ENCODE measurements around the gene TMEM74B.

The TMEM74B gene

DNA sequence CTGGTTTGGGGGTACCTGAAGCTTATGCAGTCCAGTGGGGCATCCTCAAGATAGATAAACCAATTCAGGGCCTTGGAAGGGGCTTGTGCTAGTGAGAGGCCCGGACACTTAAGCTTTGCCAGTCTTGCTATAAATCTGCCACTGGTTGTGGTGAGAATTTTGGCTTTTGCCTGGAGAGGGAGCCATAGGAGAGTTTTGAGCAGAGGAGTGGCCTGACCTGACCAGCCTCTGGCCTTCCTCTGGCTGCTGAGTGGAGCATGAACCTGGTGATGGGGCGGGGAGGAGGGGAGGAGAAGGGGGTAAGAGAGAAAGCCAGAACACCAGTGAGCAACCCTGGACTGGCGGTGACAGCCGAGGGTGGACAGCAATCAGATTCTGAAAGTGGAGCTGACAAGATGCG, 7.1 kb downstream of the TMEM74B start:
- Mint-ChIP-seq H3K4me1 (no peaks in the 10 kb centered on the region), H3K9me3 (no peaks in the 10 kb centered on the region), H3K27me3 (no peaks in the 10 kb centered on the region), H3K36me3 (ENCODE audit: low read depth) (peaks cover 12% of the 10 kb centered on the region), H3K4me3 (no peak overlapping the region), H3K27ac (no peak overlapping the region)
- no peak for DNase-seq
- no peak for ATAC-seq

DNA sequence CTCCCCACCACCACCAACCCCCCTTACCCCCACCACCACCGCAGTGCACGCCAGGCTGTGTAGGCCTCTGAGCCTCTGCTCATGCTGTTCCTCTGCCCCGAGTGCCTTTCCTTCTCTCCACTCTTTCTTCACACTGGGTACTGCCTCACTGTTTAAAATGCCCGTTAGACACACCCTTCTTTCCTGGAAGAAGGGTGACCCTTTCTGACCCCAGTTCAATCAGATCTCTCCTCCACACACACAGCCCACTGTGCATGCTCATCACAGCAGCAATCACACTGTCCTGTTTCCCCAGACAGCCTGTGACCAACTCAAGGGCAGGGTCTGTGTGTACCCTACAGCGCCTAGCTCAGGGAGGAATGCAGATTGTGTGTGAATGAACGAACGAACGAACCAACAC, 10.0 kb downstream of the TMEM74B start:
- Mint-ChIP-seq H3K4me3 (no peak overlapping the region), H3K4me1 (no peaks in the 10 kb centered on the region), H3K27ac (peak overlapping the region; percentile 15), H3K9me3 (no peaks in the 10 kb centered on the region), H3K36me3 (ENCODE audit: low read depth) (peaks cover 23% of the 10 kb centered on the region), H3K27me3 (no peaks in the 10 kb centered on the region)
- no peak for DNase-seq
- ATAC-seq: no peak

DNA sequence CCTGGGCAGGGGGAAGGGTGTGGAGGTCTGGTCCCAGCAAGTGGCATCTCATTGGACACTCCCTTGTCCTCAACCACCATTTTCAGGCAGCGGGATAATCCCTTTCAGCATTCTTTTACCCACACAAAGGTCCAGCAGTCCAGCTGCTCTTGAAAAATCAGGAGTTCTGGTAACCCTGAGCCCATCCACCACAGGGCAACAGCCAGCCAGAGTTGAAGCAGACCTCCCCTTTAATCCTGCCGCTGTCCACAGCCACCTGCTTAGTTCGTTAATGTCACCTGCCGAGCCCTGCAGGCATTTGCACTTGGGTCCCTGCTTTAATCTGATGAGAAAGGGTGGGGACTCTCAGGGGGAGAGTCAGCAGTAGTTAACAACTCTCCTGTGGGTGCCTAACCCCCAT, 11.1 kb downstream of the TMEM74B start:
- no peak overlapping the region for H3K4me3 Mint-ChIP-seq
- H3K27me3 Mint-ChIP-seq: no peaks in the 10 kb centered on the region
- ATAC-seq (no peak), DNase-seq (no peak)
- peaks cover 29% of the 10 kb centered on the region for H3K36me3 Mint-ChIP-seq (ENCODE audit: low read depth)
- H3K27ac Mint-ChIP-seq: no peak overlapping the region
- no peaks in the 10 kb centered on the region for H3K4me1 Mint-ChIP-seq
- H3K9me3 Mint-ChIP-seq: no peaks in the 10 kb centered on the region

DNA sequence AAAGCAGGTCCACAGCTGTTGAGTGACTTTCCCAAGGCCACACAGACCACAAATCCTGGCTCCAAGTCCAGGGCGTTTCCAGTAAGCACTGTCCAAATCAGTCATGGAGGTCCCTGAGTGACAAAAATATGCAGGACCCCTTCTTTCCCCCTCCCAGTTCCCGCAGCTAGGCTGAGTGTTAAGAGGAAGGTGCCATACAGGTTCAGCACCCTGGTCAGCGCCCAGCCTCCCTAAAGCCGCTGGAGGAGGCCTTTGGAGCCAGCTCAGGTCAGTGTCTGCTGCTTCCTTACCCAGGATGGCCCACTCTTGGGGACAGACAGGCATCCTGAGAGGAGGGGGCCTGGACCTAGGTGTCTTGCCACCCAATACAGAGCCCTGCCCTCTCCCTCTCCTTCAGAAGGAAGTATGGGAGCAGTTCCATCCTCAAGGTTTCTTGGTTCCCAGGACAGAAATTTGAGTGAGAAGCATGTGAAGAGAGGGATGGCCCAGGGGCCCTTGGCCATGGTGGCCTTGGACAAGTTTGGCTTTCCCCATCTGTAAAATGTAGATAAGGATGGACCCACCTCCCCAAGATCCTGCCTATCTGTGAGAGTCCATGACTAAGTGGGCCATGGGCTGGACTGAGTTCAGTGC, 13.2 kb downstream of the TMEM74B start:
- ATAC-seq (no peak), DNase-seq (peak; percentile 14)
- no peaks in the 10 kb centered on the region for H3K27me3 Mint-ChIP-seq
- peaks cover 45% of the 10 kb centered on the region for H3K36me3 Mint-ChIP-seq (ENCODE audit: low read depth)
- no peak overlapping the region for H3K27ac Mint-ChIP-seq
- no peak overlapping the region for H3K4me3 Mint-ChIP-seq
- H3K9me3 Mint-ChIP-seq: no peaks in the 10 kb centered on the region
- no peaks in the 10 kb centered on the region for H3K4me1 Mint-ChIP-seq

DNA sequence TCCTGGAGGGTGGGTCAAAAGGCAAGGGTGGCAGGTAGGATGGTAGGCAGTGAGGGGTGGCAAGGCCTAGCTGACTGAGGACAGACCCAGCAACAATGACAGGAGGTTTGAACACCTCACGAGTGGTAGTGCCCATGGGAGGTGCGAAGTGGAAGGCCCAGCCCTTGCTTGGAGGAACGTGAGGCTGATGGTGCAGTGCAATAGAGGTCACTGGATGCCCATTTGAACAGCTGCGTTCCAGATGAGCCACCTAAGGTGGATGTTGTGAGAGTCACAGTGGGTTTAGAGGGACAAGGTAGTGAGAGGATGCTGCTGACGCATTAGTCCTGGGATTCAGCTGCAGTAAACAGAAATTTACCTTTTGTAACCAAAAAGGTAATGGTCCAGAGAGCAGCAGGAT, 15.6 kb downstream of the TMEM74B start:
- ATAC-seq (no peak), DNase-seq (no peak)
- H3K9me3 Mint-ChIP-seq: no peaks in the 10 kb centered on the region
- peaks cover 56% of the 10 kb centered on the region for H3K36me3 Mint-ChIP-seq (ENCODE audit: low read depth)
- H3K27ac Mint-ChIP-seq: no peak overlapping the region
- H3K4me3 Mint-ChIP-seq: no peak overlapping the region
- H3K4me1 Mint-ChIP-seq: peaks cover 4% of the 10 kb centered on the region
- no peaks in the 10 kb centered on the region for H3K27me3 Mint-ChIP-seq

DNA sequence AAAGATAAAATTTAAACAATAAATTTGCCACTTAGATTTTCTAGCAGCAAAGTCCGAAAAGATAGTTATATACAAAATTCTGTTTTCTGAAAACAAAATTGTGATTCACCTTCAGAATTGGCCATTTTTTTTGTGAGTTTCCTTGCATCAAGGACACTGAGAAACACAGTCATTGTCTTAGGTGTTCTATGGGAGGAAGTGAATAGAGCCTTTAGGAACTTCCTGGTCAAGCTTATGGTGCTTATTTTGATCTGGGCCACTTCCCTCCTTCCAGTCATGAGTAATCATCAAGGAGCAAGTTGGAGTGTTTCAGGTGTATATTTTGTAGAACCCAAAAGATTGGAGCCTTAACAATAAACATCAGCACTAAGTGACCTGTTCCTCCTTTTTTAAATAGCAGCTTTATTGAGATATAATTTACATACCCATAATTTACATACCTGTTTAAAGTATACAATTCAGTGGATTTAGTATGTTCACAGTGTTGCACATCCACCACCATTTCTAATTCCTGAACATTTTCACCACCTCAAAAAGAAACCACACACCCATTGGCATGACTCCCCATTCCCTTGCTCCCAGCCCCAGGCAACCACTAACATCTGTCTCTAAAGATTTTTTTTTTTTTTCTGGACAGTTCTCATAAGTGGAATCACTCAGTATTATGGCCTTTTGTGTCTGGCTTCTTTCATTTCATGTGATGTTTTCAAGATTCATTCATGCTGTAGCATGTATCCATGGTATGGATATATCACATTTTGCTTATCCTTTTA, 17.6 kb downstream of the TMEM74B start:
- Mint-ChIP-seq H3K27me3 (no peaks in the 10 kb centered on the region), H3K4me3 (no peak overlapping the region), H3K27ac (no peak overlapping the region), H3K36me3 (ENCODE audit: low read depth) (peaks cover 59% of the 10 kb centered on the region), H3K4me1 (peaks cover 4% of the 10 kb centered on the region), H3K9me3 (no peaks in the 10 kb centered on the region)
- ATAC-seq: no peak
- no peak for DNase-seq

DNA sequence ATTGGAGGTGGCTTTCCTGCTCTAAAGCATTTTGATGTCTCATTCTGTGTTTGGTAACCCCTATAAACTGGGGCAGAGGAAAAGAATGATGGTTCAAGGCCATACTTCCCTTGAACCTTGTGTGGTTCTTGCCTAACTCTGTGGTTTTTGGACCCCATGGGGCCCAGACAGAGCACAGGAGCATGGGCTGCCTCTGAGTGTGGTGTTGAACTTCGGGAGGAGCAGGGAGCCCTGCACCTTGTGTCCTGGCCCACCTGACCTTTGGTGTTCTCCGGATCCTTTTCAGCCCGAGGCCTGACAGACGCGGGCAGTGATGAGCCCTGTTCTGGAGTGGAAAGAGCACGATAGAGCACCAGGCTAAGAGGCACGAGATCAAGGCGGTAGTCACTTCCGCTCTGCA, 18.8 kb downstream of the TMEM74B start:
- Mint-ChIP-seq H3K4me3 (no peak overlapping the region), H3K27ac (no peak overlapping the region), H3K4me1 (peaks cover 4% of the 10 kb centered on the region), H3K9me3 (no peaks in the 10 kb centered on the region), H3K36me3 (ENCODE audit: low read depth) (peaks cover 58% of the 10 kb centered on the region), H3K27me3 (no peaks in the 10 kb centered on the region)
- ATAC-seq (no peak), DNase-seq (no peak)

DNA sequence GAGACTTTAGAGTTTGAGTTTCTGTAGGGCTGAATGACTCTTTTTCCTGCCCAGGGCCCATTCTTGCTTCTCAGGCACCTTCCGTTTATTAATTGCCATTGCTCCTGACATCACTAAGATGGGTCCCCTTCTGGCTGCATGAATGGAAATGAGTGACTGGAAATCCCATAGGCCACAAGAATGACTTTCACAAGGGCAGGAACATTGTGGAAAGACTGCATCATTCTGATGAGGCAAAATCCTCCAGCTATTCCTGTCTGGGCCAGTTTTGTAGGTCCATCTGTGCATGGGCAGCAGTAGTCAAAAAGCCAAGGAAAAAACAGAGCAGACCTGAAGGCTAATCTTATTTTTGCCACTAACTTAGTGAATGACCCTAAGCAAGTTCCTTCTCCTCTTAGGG, 19.3 kb downstream of the TMEM74B start:
- Mint-ChIP-seq H3K27ac (no peak overlapping the region), H3K27me3 (no peaks in the 10 kb centered on the region), H3K36me3 (ENCODE audit: low read depth) (peaks cover 58% of the 10 kb centered on the region), H3K4me1 (peaks cover 4% of the 10 kb centered on the region), H3K9me3 (no peaks in the 10 kb centered on the region), H3K4me3 (no peak overlapping the region)
- no peak for ATAC-seq
- no peak for DNase-seq

DNA sequence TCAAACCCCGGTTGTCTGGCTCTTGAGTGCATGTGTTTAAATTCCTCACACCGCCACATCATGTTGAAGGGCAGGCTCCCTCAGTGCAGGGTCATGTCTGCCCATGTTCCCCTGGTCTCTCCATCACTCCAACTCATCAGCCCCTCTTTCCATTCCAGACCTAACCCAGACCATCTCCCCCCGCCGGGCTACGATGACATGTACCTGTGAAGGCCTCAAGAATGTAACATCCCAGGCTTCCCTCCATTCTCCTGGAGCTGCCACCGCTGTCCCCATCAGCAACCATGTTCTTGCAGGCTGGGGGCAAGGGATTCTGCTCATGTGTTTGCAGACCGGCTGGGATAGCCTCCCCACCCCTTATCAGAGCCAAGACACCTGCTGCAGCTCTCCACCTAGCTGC, 19.9 kb downstream of the TMEM74B start:
- DNase-seq: no peak
- H3K36me3 Mint-ChIP-seq (ENCODE audit: low read depth): peaks cover 57% of the 10 kb centered on the region
- no peak for ATAC-seq
- H3K4me1 Mint-ChIP-seq: peaks cover 4% of the 10 kb centered on the region
- H3K4me3 Mint-ChIP-seq: no peak overlapping the region
- H3K9me3 Mint-ChIP-seq: no peaks in the 10 kb centered on the region
- H3K27ac Mint-ChIP-seq: no peak overlapping the region
- no peaks in the 10 kb centered on the region for H3K27me3 Mint-ChIP-seq

DNA sequence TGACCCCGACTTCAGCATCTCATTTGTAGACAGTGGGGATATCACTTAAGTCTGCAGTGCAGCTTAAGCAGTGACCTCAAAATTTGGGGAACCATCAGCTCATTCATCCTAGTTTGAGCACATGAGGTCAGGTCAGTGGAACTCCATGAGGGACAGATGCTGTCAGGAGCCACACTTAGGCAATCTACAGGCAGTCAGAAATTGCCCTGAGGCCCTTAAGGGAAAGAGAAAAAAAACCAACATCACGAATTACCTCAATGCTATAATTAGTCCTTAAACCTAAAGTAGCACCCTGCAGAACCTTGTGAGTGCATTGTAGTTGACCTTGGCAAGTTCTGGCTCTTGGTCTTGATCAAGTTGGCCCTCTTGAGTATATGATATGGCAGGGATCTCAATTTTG, 21.1 kb downstream of the TMEM74B start:
- DNase-seq (no peak), ATAC-seq (no peak)
- H3K4me3 Mint-ChIP-seq: no peak overlapping the region
- no peaks in the 10 kb centered on the region for H3K27me3 Mint-ChIP-seq
- H3K27ac Mint-ChIP-seq: no peak overlapping the region
- H3K4me1 Mint-ChIP-seq: peaks cover 4% of the 10 kb centered on the region
- peaks cover 51% of the 10 kb centered on the region for H3K36me3 Mint-ChIP-seq (ENCODE audit: low read depth)
- no peaks in the 10 kb centered on the region for H3K9me3 Mint-ChIP-seq

DNA sequence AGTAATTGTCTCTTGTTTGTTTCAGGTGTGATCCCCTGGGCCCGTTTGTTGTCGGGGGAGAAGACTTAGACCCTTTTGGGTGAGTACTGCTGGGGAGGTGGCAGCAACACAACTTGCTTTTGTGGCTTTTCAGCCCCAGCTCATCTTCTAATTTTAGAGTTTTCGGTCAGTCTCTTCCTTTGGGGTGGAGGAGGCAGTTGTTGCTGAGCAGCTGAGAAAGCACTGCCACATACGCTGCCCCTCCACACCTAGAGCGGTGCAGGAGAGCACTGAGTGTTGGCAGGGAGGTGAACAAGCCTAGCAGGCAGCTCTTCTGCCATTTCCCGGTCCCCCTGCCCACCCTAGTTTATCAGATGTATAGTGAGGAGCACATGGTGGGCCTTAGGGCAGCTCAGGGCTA, 21.7 kb downstream of the TMEM74B start:
- no peak overlapping the region for H3K4me3 Mint-ChIP-seq
- H3K27ac Mint-ChIP-seq: no peak overlapping the region
- H3K27me3 Mint-ChIP-seq: no peaks in the 10 kb centered on the region
- ATAC-seq (no peak), DNase-seq (no peak)
- peaks cover 4% of the 10 kb centered on the region for H3K4me1 Mint-ChIP-seq
- no peaks in the 10 kb centered on the region for H3K9me3 Mint-ChIP-seq
- peaks cover 45% of the 10 kb centered on the region for H3K36me3 Mint-ChIP-seq (ENCODE audit: low read depth)

DNA sequence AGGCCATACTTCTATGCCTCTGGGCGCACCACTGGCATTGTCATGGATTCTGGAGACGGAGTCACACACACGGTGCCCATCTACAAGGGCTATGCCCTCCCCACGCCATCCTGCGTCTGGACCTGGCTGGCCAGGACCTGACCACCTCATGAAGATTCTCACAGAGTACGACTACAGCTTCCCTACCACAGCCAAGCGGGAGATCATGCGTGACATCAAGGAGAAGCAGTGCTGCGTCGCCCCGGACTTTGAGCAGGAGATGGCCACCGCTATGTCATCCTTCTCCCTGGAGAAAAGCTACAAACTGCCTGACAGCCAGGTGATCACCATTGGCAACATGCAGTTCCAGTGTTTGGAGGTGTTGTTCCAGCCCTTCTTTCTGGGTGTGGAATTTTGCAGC, 23.8 kb downstream of the TMEM74B start:
- H3K36me3 Mint-ChIP-seq (ENCODE audit: low read depth): peaks cover 39% of the 10 kb centered on the region
- no peaks in the 10 kb centered on the region for H3K9me3 Mint-ChIP-seq
- DNase-seq (no peak), ATAC-seq (no peak)
- H3K4me3 Mint-ChIP-seq: no peak overlapping the region
- no peaks in the 10 kb centered on the region for H3K27me3 Mint-ChIP-seq
- H3K4me1 Mint-ChIP-seq: peaks cover 4% of the 10 kb centered on the region
- H3K27ac Mint-ChIP-seq: no peak overlapping the region

DNA sequence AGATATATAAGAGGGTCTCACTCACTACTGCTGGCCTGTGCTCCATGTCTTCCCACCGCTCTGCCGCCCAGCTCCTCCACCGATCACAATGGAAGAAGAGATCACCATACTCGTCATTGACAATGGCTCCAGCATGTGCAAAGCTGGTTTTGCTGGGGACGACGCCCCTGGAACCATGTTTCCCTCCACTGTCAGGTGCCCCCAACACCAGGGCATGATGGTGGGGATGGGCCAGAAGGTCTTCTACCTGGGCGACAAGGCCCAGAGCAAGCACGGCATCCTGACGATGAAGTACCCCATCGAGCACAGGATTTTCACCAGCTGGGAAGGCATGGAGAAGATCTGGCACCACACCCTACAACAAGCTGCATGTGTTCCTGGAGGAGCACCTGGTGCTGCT, 24.3 kb downstream of the TMEM74B start:
- ATAC-seq (no peak), DNase-seq (no peak)
- H3K27me3 Mint-ChIP-seq: no peaks in the 10 kb centered on the region
- peaks cover 3% of the 10 kb centered on the region for H3K4me1 Mint-ChIP-seq
- H3K27ac Mint-ChIP-seq: no peak overlapping the region
- H3K4me3 Mint-ChIP-seq: no peak overlapping the region
- H3K9me3 Mint-ChIP-seq: no peaks in the 10 kb centered on the region
- H3K36me3 Mint-ChIP-seq (ENCODE audit: low read depth): peaks cover 42% of the 10 kb centered on the region

DNA sequence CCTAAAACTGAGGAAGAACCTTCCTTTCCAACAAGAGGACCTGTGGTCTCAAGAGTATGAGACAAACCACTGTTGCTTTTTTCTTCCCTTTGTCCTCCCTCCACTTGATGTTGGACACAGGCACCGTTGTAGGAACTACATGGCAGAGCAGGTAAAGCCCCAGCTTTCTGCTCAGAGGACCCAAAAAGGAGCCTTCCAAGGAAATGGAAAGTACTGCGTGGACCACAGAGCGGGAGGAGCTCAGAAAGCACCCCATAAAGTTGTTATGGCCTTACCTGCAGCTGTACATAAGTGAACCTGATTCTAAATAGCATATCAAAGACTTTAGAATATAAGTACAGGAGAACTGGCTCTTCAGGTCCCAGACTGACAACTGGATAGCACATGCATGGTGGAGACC, 29.4 kb downstream of the TMEM74B start:
- Mint-ChIP-seq H3K27me3 (no peaks in the 10 kb centered on the region), H3K4me3 (no peak overlapping the region), H3K27ac (no peak overlapping the region), H3K36me3 (ENCODE audit: low read depth) (peaks cover 65% of the 10 kb centered on the region), H3K4me1 (peaks cover 2% of the 10 kb centered on the region), H3K9me3 (no peaks in the 10 kb centered on the region)
- no peak for DNase-seq
- no peak for ATAC-seq

DNA sequence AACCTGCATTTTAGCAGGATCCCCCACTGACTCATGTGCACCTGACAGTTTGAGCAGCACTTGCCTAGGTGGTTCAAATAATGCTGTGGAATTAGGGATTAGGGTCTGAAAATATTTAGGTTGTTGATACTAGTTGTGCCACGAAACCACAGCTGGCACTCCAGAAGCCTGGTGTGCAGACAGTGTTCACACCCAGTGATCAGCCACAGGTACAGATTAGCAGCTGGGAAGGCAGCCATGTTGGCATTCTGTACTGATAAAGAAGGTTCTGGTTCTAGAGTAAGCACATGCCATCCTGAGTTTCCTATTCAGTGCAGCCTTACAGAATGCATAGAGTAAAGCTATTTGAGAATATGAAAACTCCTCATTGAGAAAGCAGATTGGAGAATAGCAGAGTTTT, 30.1 kb downstream of the TMEM74B start:
- H3K9me3 Mint-ChIP-seq: no peaks in the 10 kb centered on the region
- no peaks in the 10 kb centered on the region for H3K27me3 Mint-ChIP-seq
- no peak for DNase-seq
- H3K27ac Mint-ChIP-seq: no peak overlapping the region
- no peak for ATAC-seq
- no peak overlapping the region for H3K4me3 Mint-ChIP-seq
- peaks cover 64% of the 10 kb centered on the region for H3K36me3 Mint-ChIP-seq (ENCODE audit: low read depth)
- H3K4me1 Mint-ChIP-seq: peaks cover 7% of the 10 kb centered on the region

All from activated naive CD8-positive, alpha-beta T cell treated with anti-CD3 and anti-CD28 coated beads, Interleukin-2, amount 50 U/mL, for 24 hours (primary cell).